ENCODE data around the gene RBMS1.
"Not testable (repeated sequence)": the region's sequence is repeated elsewhere in the genome, so short reads cannot be mapped to it uniquely, and the experiment has no call there.

Gene RBMS1

GRCh38 chr2:160445673-160446072, 47.9 kb downstream of the RBMS1 start:
- CTCF ChIA-PET = interaction anchor here (0.8 to 1.3 kb wide), 2 partner anchors 13 to 122 kb away, joined by 3 to 4 read pairs; no protein-coding TSS in a partner anchor
- H3K27ac ChIP-seq = no peak overlapping the region
- no peak for DNase-seq (ENCODE audit: low spot score)
- TF ChIP-seq CTCF (conservative IDR thresholded peaks at IDR 0.05; ENCODE audit: low read depth) = no peak
- POLR2A ChIA-PET (ENCODE audit: low non-redundant PET) = no interaction called here

GRCh38 chr2:160442603-160443002, 51.0 kb downstream of the RBMS1 start:
- no peak for TF ChIP-seq CTCF (conservative IDR thresholded peaks at IDR 0.05; ENCODE audit: low read depth)
- POLR2A ChIA-PET (ENCODE audit: low non-redundant PET) = no interaction called here
- no peak for DNase-seq (ENCODE audit: low spot score)
- no peak overlapping the region for H3K27ac ChIP-seq
- CTCF ChIA-PET = no interaction called here

- H3K27ac ChIP-seq = no peak overlapping the region
- no peak for DNase-seq (ENCODE audit: low spot score)
- ChIA-PET CTCF (no interaction called here), POLR2A (ENCODE audit: low non-redundant PET) (no interaction called here)
- no peak for TF ChIP-seq CTCF (conservative IDR thresholded peaks at IDR 0.05; ENCODE audit: low read depth)
Observed at GRCh38 chr2:160440888-160441287, 52.7 kb downstream of the RBMS1 start.

- not testable (repeated sequence) for DNase-seq (ENCODE audit: low spot score)
Observed at GRCh38 chr2:160439038-160439437, 54.6 kb downstream of the RBMS1 start.

GRCh38 chr2:160437273-160437672, 56.3 kb downstream of the RBMS1 start:
- CTCF ChIA-PET = interaction anchor here (0.7 kb wide), 1 partner anchor 326 kb away, joined by 3 read pairs; no protein-coding TSS in a partner anchor
- H3K27ac ChIP-seq = no peak overlapping the region
- TF ChIP-seq CTCF (conservative IDR thresholded peaks at IDR 0.05; ENCODE audit: low read depth) = no peak
- POLR2A ChIA-PET (ENCODE audit: low non-redundant PET) = no interaction called here
- DNase-seq (ENCODE audit: low spot score) = no peak

More at GRCh38 chr2:160439038-160439437, 54.6 kb downstream of the RBMS1 start:
- CTCF ChIA-PET; H3K27ac ChIP-seq; POLR2A ChIA-PET (ENCODE audit: low non-redundant PET): not testable (repeated sequence)

GRCh38 chr2:160434254-160434948, 59.2 kb downstream of the RBMS1 start:
- POLR2A ChIA-PET (ENCODE audit: low non-redundant PET) = no interaction called here
- no peak overlapping the region for H3K27ac ChIP-seq
- DNase-seq (ENCODE audit: low spot score) = no peak
- no peak for TF ChIP-seq CTCF (conservative IDR thresholded peaks at IDR 0.05; ENCODE audit: low read depth)
- CTCF ChIA-PET = interaction anchor here (0.6 kb wide), 1 partner anchor 499 kb away, joined by 4 read pairs; no protein-coding TSS in a partner anchor

GRCh38 chr2:160433466-160434140, 60.0 kb downstream of the RBMS1 start:
- TF ChIP-seq CTCF (conservative IDR thresholded peaks at IDR 0.05; ENCODE audit: low read depth) = no peak
- no peak for DNase-seq (ENCODE audit: low spot score)
- CTCF ChIA-PET = interaction anchor here (0.6 to 1.2 kb wide), 3 partner anchors 12 to 536 kb away, joined by 3 to 6 read pairs (median 4); no protein-coding TSS in a partner anchor
- H3K27ac ChIP-seq = peak overlapping the region; percentile 87
- POLR2A ChIA-PET (ENCODE audit: low non-redundant PET) = no interaction called here

Data from RWPE1 (cell line).